Measurements from ENCODE around the gene SOX12. TPM values are rescaled to one million over a fixed set of nuclear protein-coding genes. Genes with fewer than 3 reads are reported as not detected.

The SOX12 gene
- total RNA-seq, 1 donor from 2014 or later: 43.4 TPM

DNA sequence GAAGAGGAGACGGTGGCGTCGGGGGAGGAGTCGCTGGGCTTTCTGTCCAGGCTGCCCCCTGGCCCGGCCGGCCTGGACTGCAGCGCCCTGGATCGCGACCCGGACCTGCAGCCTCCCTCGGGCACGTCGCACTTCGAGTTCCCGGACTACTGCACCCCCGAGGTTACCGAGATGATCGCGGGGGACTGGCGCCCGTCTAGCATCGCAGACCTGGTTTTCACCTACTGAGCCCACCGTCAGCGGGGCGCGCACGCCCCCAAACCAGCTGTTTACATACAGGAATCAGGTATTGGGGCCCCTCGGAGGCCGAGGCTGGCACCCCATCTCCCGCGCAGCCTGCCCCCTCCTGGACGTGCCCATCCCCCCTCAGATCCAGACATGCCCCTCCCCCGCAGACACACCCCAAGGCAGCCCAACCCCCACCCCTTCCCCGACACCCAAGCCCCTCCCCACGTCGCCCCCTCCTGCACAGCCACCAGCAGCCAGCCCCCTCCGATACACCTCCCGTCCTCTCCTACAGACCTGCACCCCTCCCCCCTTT is 1.4 kb downstream of the SOX12 start:
- Histone ChIP-seq H3K4me2 (ENCODE audit: low read length) (peak overlapping the region; percentile 99), H3K9me3 (ENCODE audit: insufficient read depth, low read depth, low read length) (no peaks in the 10 kb centered on the region), H2AFZ (ENCODE audit: low read depth, low read length) (peak overlapping the region; percentile 78), H3K27me3 (ENCODE audit: insufficient read depth, low read length) (no peaks in the 10 kb centered on the region), H3K9ac (ENCODE audit: low read length) (peak overlapping the region; percentile 75), H3K79me2 (ENCODE audit: insufficient read depth, low read length) (peaks cover 25% of the 10 kb centered on the region), H3K36me3 (ENCODE audit: insufficient read depth, low read length) (no peaks in the 10 kb centered on the region), H3K4me3 (ENCODE audit: insufficient read depth, low read depth, low read length) (peak overlapping the region; percentile 76), H3K4me1 (ENCODE audit: insufficient read depth, low read length) (peaks cover 45% of the 10 kb centered on the region), H4K20me1 (ENCODE audit: insufficient read depth, low read length) (peaks cover 40% of the 10 kb centered on the region), H3K27ac (ENCODE audit: low read depth, low read length) (peak overlapping the region; percentile 71)
- peaks cover 27% of the 10 kb centered on the region for H3K4me1 Mint-ChIP-seq (ENCODE audit: low read depth, unreplicated experiment)
- H3K4me3 Mint-ChIP-seq (ENCODE audit: unreplicated experiment): peak overlapping the region; percentile 83
- TF ChIP-seq, protein P1, sequence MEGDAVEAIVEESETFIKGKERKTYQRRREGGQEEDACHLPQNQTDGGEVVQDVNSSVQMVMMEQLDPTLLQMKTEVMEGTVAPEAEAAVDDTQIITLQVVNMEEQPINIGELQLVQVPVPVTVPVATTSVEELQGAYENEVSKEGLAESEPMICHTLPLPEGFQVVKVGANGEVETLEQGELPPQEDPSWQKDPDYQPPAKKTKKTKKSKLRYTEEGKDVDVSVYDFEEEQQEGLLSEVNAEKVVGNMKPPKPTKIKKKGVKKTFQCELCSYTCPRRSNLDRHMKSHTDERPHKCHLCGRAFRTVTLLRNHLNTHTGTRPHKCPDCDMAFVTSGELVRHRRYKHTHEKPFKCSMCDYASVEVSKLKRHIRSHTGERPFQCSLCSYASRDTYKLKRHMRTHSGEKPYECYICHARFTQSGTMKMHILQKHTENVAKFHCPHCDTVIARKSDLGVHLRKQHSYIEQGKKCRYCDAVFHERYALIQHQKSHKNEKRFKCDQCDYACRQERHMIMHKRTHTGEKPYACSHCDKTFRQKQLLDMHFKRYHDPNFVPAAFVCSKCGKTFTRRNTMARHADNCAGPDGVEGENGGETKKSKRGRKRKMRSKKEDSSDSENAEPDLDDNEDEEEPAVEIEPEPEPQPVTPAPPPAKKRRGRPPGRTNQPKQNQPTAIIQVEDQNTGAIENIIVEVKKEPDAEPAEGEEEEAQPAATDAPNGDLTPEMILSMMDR (IDR thresholded peaks at IDR 0.05; ENCODE audit: insufficient read depth, low read depth, low read length): no peak
- TF ChIP-seq EZH2 (IDR thresholded peaks at IDR 0.05; ENCODE audit: insufficient read depth, low read length): no peak
- no peak overlapping the region for H3K27ac Mint-ChIP-seq (ENCODE audit: unreplicated experiment)
- FAIRE-seq (no peak), DNase-seq (ENCODE audit: low read depth) (no peak)
- H3K9me3 Mint-ChIP-seq (ENCODE audit: unreplicated experiment): no peaks in the 10 kb centered on the region
- peaks cover 3% of the 10 kb centered on the region for H3K27me3 Mint-ChIP-seq (ENCODE audit: low read depth, unreplicated experiment)
- H3K36me3 Mint-ChIP-seq (ENCODE audit: low read depth, unreplicated experiment): peaks cover 6% of the 10 kb centered on the region

DNA sequence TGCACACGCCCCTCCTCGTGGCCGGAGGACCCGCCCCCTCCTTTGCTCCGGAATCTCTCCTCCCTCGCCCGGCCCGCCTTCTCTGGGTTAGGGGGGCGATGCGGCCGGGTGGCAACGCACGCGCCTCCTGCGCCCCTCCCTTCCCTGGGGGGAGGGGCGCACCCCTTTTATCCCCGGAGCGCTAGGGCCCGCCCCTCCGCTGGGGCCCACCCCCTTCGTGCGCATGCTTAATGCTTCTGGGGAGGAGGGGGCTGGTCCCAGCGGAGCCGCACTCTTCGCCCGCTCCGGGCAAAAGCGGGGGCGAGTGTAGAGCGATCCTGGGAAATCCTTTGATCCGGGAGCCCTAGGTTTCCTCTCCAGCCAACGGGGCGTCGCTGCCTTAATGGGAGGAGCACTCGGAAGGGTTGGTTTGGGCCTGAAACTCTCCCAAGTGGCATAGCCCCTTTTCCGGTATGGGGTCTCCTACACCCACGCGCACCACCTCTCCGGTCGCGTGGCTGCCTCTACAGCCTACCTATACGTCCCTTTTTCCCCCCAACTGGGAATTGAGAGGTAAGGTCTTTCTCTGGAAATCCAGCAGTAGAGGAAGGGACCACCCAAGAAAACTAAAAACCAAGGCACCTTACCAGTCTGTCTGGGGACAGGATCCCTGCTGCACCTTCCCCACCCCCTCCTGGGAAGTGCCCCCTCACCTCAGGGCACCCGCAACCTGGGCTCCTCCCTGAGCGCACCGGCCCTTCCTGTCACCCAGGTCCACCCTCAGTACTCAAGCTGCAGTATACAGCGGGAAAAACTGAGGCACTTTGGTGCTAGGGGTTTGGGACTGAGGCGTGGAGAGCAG is 2.1 kb downstream of the SOX12 start:
- Histone ChIP-seq H3K4me1 (ENCODE audit: insufficient read depth, low read length) (peaks cover 45% of the 10 kb centered on the region), H3K9me3 (ENCODE audit: insufficient read depth, low read depth, low read length) (no peaks in the 10 kb centered on the region), H4K20me1 (ENCODE audit: insufficient read depth, low read length) (peaks cover 44% of the 10 kb centered on the region), H3K36me3 (ENCODE audit: insufficient read depth, low read length) (no peaks in the 10 kb centered on the region), H3K4me3 (ENCODE audit: insufficient read depth, low read depth, low read length) (peak overlapping the region; percentile 72), H3K27me3 (ENCODE audit: insufficient read depth, low read length) (no peaks in the 10 kb centered on the region), H3K27ac (ENCODE audit: low read depth, low read length) (peak overlapping the region; percentile 48), H2AFZ (ENCODE audit: low read depth, low read length) (no peak overlapping the region), H3K9ac (ENCODE audit: low read length) (peak overlapping the region; percentile 86), H3K79me2 (ENCODE audit: insufficient read depth, low read length) (peaks cover 25% of the 10 kb centered on the region), H3K4me2 (ENCODE audit: low read length) (peak overlapping the region; percentile 99)
- TF ChIP-seq EZH2 (IDR thresholded peaks at IDR 0.05; ENCODE audit: insufficient read depth, low read length): no peak
- TF ChIP-seq, protein P1 (IDR thresholded peaks at IDR 0.05; ENCODE audit: insufficient read depth, low read depth, low read length): no peak
- H3K9me3 Mint-ChIP-seq (ENCODE audit: unreplicated experiment): no peaks in the 10 kb centered on the region
- peak; percentile 84 for DNase-seq (ENCODE audit: low read depth)
- H3K27me3 Mint-ChIP-seq (ENCODE audit: low read depth, unreplicated experiment): peaks cover under 1% of the 10 kb centered on the region
- H3K36me3 Mint-ChIP-seq (ENCODE audit: low read depth, unreplicated experiment): peaks cover 6% of the 10 kb centered on the region
- H3K4me1 Mint-ChIP-seq (ENCODE audit: low read depth, unreplicated experiment): peaks cover 27% of the 10 kb centered on the region
- peak overlapping the region; percentile 41 for H3K27ac Mint-ChIP-seq (ENCODE audit: unreplicated experiment)
- H3K4me3 Mint-ChIP-seq (ENCODE audit: unreplicated experiment): peak overlapping the region; percentile 83
- no peak for FAIRE-seq

Measured in astrocyte (in vitro differentiated cells and primary cell).